ENCODE data around the gene ANKRD13B. TPM values are rescaled to one million over a fixed set of nuclear protein-coding genes. Genes with fewer than 3 reads are reported as not detected.

Gene ANKRD13B
- total RNA-seq, 1 donor from 2014 or later, result 16.7 TPM

DNA sequence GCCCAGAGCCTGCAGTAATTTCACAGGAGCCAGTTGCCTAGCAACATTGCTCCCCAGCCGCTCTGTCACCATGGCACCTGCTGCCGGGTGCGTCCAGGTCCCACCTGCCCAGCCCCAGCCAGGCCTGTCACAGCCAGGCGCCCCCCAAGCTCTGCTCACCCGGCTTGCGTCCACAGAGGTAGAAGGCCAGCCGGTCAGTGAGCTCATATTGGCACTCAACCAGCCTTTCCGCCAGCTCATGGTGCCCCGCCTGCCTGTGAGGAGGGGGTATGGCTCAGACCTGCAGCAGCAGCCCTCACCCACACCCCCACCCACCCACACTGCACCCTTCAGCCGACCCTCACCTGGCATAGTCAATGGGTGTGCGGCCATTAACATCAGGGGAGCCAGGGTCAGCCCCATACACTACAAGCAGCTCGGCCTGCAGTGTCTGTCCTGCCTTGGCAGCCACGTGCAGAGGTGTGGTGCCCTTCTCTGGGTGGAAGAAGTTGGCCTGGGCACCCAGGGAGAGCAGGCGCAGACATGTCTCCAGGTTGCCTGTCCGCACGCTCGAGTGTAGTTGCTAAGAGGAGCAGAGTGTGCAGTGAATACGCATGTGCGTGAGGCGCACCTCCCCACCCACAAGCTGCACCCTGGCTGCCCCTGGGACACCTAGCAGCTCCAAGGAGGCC is 11.2 kb upstream of the ANKRD13B start:
- intact Hi-C loops (cut with DNase I), result no loop called here
- TF ChIP-seq, protein P1, sequence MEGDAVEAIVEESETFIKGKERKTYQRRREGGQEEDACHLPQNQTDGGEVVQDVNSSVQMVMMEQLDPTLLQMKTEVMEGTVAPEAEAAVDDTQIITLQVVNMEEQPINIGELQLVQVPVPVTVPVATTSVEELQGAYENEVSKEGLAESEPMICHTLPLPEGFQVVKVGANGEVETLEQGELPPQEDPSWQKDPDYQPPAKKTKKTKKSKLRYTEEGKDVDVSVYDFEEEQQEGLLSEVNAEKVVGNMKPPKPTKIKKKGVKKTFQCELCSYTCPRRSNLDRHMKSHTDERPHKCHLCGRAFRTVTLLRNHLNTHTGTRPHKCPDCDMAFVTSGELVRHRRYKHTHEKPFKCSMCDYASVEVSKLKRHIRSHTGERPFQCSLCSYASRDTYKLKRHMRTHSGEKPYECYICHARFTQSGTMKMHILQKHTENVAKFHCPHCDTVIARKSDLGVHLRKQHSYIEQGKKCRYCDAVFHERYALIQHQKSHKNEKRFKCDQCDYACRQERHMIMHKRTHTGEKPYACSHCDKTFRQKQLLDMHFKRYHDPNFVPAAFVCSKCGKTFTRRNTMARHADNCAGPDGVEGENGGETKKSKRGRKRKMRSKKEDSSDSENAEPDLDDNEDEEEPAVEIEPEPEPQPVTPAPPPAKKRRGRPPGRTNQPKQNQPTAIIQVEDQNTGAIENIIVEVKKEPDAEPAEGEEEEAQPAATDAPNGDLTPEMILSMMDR (IDR thresholded peaks at IDR 0.05), result no peak

GRCh38 chr17:29582254-29582765 is 10.6 kb upstream of the ANKRD13B start:
- Histone ChIP-seq H3K4me3 (no peak overlapping the region), H3K27me3 (no peaks in the 10 kb centered on the region), H3K4me1 (peaks cover 4 to 11% of the 10 kb centered on the region in 2 donors), H3K27ac (no peak overlapping the region), H3K9me3 (no peaks in the 10 kb centered on the region), H3K36me3 (peaks cover 16 to 36% of the 10 kb centered on the region in 2 donors)
- TF ChIP-seq, protein P1 (IDR thresholded peaks at IDR 0.05), result no peak
- DNase-seq (ENCODE audit: low spot score in 2 of 2), result no peak
- intact Hi-C loops (cut with DNase I), result no loop called here

More for the DNA sequence above, 11.2 kb upstream of the ANKRD13B start:
- DNase-seq (ENCODE audit: low spot score in 2 of 2), result peak in 1 of 2 donors; percentile 60
- Histone ChIP-seq H3K27ac (no peak overlapping the region), H3K4me3 (no peak overlapping the region), H3K36me3 (peaks cover 22 to 42% of the 10 kb centered on the region in 2 donors), H3K9me3 (no peaks in the 10 kb centered on the region), H3K27me3 (no peaks in the 10 kb centered on the region), H3K4me1 (peaks cover 4 to 11% of the 10 kb centered on the region in 2 donors)

DNA sequence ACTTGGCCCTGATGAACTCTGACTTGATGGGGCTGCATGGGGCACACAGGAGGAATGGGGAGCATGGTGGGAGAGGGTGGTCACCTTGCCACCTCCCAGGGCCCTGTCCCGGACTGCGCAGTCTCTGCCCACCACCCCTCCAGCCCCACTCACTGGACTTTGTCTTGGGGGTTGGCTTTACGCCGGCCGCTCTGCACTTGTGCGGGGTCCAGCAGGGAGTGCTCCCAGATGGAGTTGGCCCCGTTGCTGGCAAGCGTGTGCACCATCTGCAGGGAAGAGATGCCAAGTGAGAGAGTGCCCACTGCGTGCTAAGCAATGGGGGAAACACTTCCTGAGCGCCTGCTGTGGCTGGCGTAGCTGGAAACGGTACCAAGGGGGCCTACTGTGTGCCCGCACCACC is 10.2 kb upstream of the ANKRD13B start:
- no peak overlapping the region for H3K4me3 ChIP-seq
- no peaks in the 10 kb centered on the region for H3K9me3 ChIP-seq
- TF ChIP-seq, protein P1 (IDR thresholded peaks at IDR 0.05), result no peak
- H3K27ac ChIP-seq, result no peak overlapping the region
- no peaks in the 10 kb centered on the region for H3K27me3 ChIP-seq
- peaks cover 3 to 10% of the 10 kb centered on the region in 2 donors for H3K4me1 ChIP-seq
- intact Hi-C loops (cut with DNase I), result no loop called here
- DNase-seq (ENCODE audit: low spot score in 2 of 2), result no peak
- H3K36me3 ChIP-seq, result peaks cover 15 to 32% of the 10 kb centered on the region in 2 donors

DNA sequence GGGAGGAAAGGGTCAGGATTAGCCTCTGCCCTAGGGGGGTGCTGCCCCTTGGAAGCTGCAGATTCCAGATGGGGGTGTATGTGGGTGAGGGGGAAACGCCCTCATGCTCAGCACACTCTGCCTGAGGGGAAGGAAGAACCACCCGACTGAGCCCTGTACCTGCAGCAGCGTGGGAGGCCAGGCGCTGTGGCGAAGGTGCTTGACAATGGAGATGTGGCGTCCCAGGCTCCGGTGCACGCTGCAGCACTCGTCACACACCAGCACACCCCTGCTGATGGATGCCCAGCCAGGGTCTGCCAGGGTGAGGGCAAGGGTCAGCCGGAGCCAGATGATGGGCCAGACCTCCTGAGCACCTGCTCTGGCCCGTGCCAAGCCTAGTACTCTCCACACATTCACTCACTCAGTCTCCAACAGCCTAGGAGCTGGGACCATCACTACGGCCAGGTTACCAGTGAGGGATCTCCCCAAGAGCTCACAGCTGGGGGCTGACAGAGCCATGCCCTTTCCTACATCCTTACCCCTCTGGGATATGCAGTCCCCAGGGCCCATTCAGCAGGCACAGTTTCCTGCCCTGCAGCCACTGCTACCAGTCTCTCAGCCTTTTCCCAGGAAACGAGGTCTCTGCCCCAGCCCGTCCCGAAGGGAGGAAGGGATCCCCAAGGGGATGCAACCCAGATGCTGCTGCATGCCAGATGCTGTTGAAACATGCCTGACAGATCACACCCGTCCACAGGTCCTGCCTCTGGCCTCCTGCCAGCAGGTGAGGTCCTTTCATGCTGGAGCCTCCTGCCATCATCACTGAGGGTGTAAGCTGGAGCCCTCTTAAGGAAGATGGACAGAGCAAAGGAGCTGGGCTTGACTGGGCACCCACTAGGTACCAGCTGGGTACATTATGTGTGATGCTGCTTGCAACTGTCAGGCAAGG is 9.3 kb upstream of the ANKRD13B start:
- peak in 1 of 2 donors; percentile 61 for DNase-seq (ENCODE audit: low spot score in 2 of 2)
- TF ChIP-seq, protein P1 (IDR thresholded peaks at IDR 0.05), result no peak
- no peaks in the 10 kb centered on the region for H3K9me3 ChIP-seq
- H3K36me3 ChIP-seq, result peaks cover 15 to 27% of the 10 kb centered on the region in 2 donors
- no peak overlapping the region for H3K4me3 ChIP-seq
- no peak overlapping the region for H3K27ac ChIP-seq
- intact Hi-C loops (cut with DNase I), result no loop called here
- no peaks in the 10 kb centered on the region for H3K27me3 ChIP-seq
- H3K4me1 ChIP-seq, result peaks cover 7 to 18% of the 10 kb centered on the region in 2 donors

- no peak overlapping the region for H3K4me3 ChIP-seq
- peaks cover 13 to 23% of the 10 kb centered on the region in 2 donors for H3K36me3 ChIP-seq
- H3K4me1 ChIP-seq, result peaks cover 7 to 20% of the 10 kb centered on the region in 2 donors
- H3K27ac ChIP-seq, result peak overlapping the region in 1 of 2 donors; percentile 61
- no peak for DNase-seq (ENCODE audit: low spot score in 2 of 2)
- no peaks in the 10 kb centered on the region for H3K27me3 ChIP-seq
- no peaks in the 10 kb centered on the region for H3K9me3 ChIP-seq
- intact Hi-C loops (cut with DNase I), result no loop called here
- TF ChIP-seq, protein P1 (IDR thresholded peaks at IDR 0.05), result no peak
Measured at GRCh38 chr17:29584452-29585079, 8.4 kb upstream of the ANKRD13B start.
